HFFc6 (cell line): ENCODE measurements around the gene CLK3. TPM values are rescaled to one million over a fixed set of nuclear protein-coding genes. Genes with fewer than 3 reads are reported as not detected.
"Not testable (repeated sequence)": the region's sequence is repeated elsewhere in the genome, so short reads cannot be mapped to it uniquely, and the experiment has no call there.

Source experiments
- DNase-seq: peaks from one replicate; pipeline ENCODE4 v3.0.0-alpha.2; 2018
- H3K27ac Mint-ChIP-seq: 2 replicates; pipeline ENCODE4 v1.8.0; 2020; ENCODE audit warnings: mild to moderate bottlenecking, mixed read lengths
- H3K27me3 Mint-ChIP-seq: 2 replicates; pipeline ENCODE4 v1.8.0; 2021; ENCODE audit warnings: mild to moderate bottlenecking, moderate library complexity, mixed read lengths; ENCODE audit not compliant: insufficient read depth
- H3K36me3 Mint-ChIP-seq: 2 replicates; pipeline ENCODE4 v1.8.0; 2021; ENCODE audit warnings: low read depth, mixed read lengths
- H3K4me1 Mint-ChIP-seq: 2 replicates; pipeline ENCODE4 v1.8.0; 2020; ENCODE audit warnings: low read depth, mixed read lengths
- H3K4me3 Mint-ChIP-seq: 2 replicates; pipeline ENCODE4 v1.8.0; 2020; ENCODE audit warnings: mild to moderate bottlenecking, moderate library complexity, mixed read lengths
- H3K9me3 Mint-ChIP-seq: 2 replicates; pipeline ENCODE4 v1.8.0; 2020; ENCODE audit warnings: mild to moderate bottlenecking, mixed read lengths
- CTCF ChIP-seq: fragments of 200-600 bp; sonication (generic); IDR thresholded peaks from 2 replicates; pipeline ENCODE4 v1.5.0; 2021; ENCODE audit warnings: antibody characterized with exemption, mild to moderate bottlenecking
- total RNA-seq, 6 experiments: library from RNA; stranded (reverse); fragmentation: NEBNext Ultra II Directional; extraction: Animal tissue kit (Norgen Biotek cat#: 25700); gene quantifications; 2 replicates in 1 of 6; 3 replicates in 5 of 6; pipeline ENCODE4 v1.2.3, GENCODE V29; 2021

The CLK3 gene
- total RNA-seq, 6 experiments from 2014 or later: 45.4 to 53.0 (median 46.9) TPM

GRCh38 chr15:74594455-74594854, 21.2 kb upstream of the CLK3 start:
- Mint-ChIP-seq H3K9me3 (no peaks in the 10 kb centered on the region), H3K36me3 (no peaks in the 10 kb centered on the region; the same call in 1 of the 2 replicates), H3K4me1 (peaks cover 23% of the 10 kb centered on the region), H3K27ac (no peak overlapping the region), H3K4me3 (no peak overlapping the region), H3K27me3 (no peaks in the 10 kb centered on the region)
- no peak for TF ChIP-seq CTCF
- no peak for DNase-seq

- Mint-ChIP-seq H3K27ac (no peak overlapping the region), H3K27me3 (no peaks in the 10 kb centered on the region), H3K36me3 (no peaks in the 10 kb centered on the region; the same call in 1 of the 2 replicates), H3K9me3 (no peaks in the 10 kb centered on the region), H3K4me3 (no peak overlapping the region), H3K4me1 (peaks cover 20% of the 10 kb centered on the region)
- no peak for DNase-seq
- TF ChIP-seq CTCF: no peak
These were observed 20.4 kb upstream of the CLK3 start for GRCh38 chr15:74595271-74595670.

- not testable (repeated sequence) for H3K36me3 Mint-ChIP-seq, H3K27ac Mint-ChIP-seq, H3K4me3 Mint-ChIP-seq, DNase-seq, H3K9me3 Mint-ChIP-seq, H3K27me3 Mint-ChIP-seq
- H3K4me1 Mint-ChIP-seq: peaks cover 20% of the 10 kb centered on the region
These were observed 18.9 kb upstream of the CLK3 start for GRCh38 chr15:74596736-74597135.

GRCh38 chr15:74597146-74597705, 18.4 kb upstream of the CLK3 start:
- H3K36me3 Mint-ChIP-seq: not testable (repeated sequence)

GRCh38 chr15:74598126-74598842, 17.4 kb upstream of the CLK3 start:
- no peaks in the 10 kb centered on the region; the same call in 1 of the 2 replicates for H3K36me3 Mint-ChIP-seq
- H3K4me3 Mint-ChIP-seq: peak overlapping the region; percentile 95
- no peak for TF ChIP-seq CTCF
- no peaks in the 10 kb centered on the region for H3K27me3 Mint-ChIP-seq
- peak; percentile 81 for DNase-seq
- H3K27ac Mint-ChIP-seq: peak overlapping the region; percentile 90
- no peaks in the 10 kb centered on the region for H3K9me3 Mint-ChIP-seq
- H3K4me1 Mint-ChIP-seq: peaks cover 20% of the 10 kb centered on the region

More at GRCh38 chr15:74597146-74597705, 18.4 kb upstream of the CLK3 start:
- not testable (repeated sequence) for H3K9me3 Mint-ChIP-seq, H3K4me3 Mint-ChIP-seq, H3K27ac Mint-ChIP-seq, DNase-seq, H3K27me3 Mint-ChIP-seq
- H3K4me1 Mint-ChIP-seq: peaks cover 20% of the 10 kb centered on the region

GRCh38 chr15:74599156-74599555, 16.5 kb upstream of the CLK3 start:
- no peaks in the 10 kb centered on the region for H3K27me3 Mint-ChIP-seq
- H3K4me3 Mint-ChIP-seq: peak overlapping the region; percentile 95
- no peaks in the 10 kb centered on the region for H3K36me3 Mint-ChIP-seq
- no peaks in the 10 kb centered on the region for H3K9me3 Mint-ChIP-seq
- TF ChIP-seq CTCF: no peak
- H3K4me1 Mint-ChIP-seq: peaks cover 20% of the 10 kb centered on the region
- H3K27ac Mint-ChIP-seq: no peak overlapping the region
- DNase-seq: no peak
